HepG2 (cell line): ENCODE results near the gene ASXL1. TPM values are rescaled to one million over a fixed set of nuclear protein-coding genes. Genes with fewer than 3 reads are reported as not detected.

Source experiments
- ATAC-seq: fragments of 200-7000 bp; cut with Tn5 transposase; 3 replicates; pipeline ENCODE4 v1.9.1; 2020; ENCODE audit warnings: mild to moderate bottlenecking, moderate library complexity
- BruUV-seq: library from RNA; stranded (reverse); fragments of 400-500 nt; replicated peaks from 2 replicates; lab custom pipeline; 2021; lab: Mats Ljungman, UMichigan
- CTCF ChIA-PET: fragments of 300-600 bp; formaldehyde crosslinking; extraction: SDS; loops from one replicate; lab custom pipeline; 2021; ENCODE audit warnings: low total read pairs, inconsistent platforms, low intra/inter-chr PET ratio; lab: Yijun Ruan, JAX
- POLR2A ChIA-PET: fragments of 350-600 bp; sonication (Branson Sonifier 250); formaldehyde crosslinking; loops from one replicate; lab custom pipeline; 2020; ENCODE audit warnings: antibody characterized with exemption, inconsistent platforms; lab: Yijun Ruan, JAX
- DNase-seq: peaks from one replicate; pipeline ENCODE4 v3.0.0-alpha.2; 2015; ENCODE audit warnings: low spot score
- FAIRE-seq: peaks from 3 replicates; lab custom pipeline; 2011; peaks lifted over from hg19 to GRCh38; lab: Jason Lieb, UNC
- H2AFZ ChIP-seq: one replicate; pipeline ENCODE4 v1.6.1; 2011; ENCODE audit warnings: low read length, inconsistent platforms
- H3K27ac ChIP-seq: fragments of 300-600 bp; 3 replicates; pipeline ENCODE4 v1.8.0; 2011; ENCODE audit warnings: mixed run types, mild to moderate bottlenecking, mixed read lengths, low read length, inconsistent platforms; ENCODE audit not compliant: insufficient read depth; ENCODE audit errors: extremely low read length
- H3K27me3 ChIP-seq, 2 experiments: fragments of 200-600 bp in 1 of 2; 2 replicates in 1 of 2; 3 replicates in 1 of 2; pipeline versions ENCODE4 v1.6.0 to v1.8.0; 2011; ENCODE audit warnings: low read length in 2 of 2, mild to moderate bottlenecking in 2 of 2, moderate library complexity in 2 of 2, inconsistent platforms in 1 of 2; ENCODE audit not compliant: insufficient read depth in 2 of 2, control insufficient read depth in 1 of 2
- H3K36me3 ChIP-seq, 2 experiments: fragments of 200-600 bp in 1 of 2; replicated peaks in 1 of 2; 2 replicates in 1 of 2; 3 replicates in 1 of 2; pipeline versions ENCODE4 v1.5.1 to v1.8.0; 2011; ENCODE audit warnings: low read length in 2 of 2, inconsistent platforms in 1 of 2; ENCODE audit not compliant: insufficient read depth in 2 of 2, control insufficient read depth in 1 of 2
- H3K4me1 ChIP-seq: 2 replicates; pipeline ENCODE4 v1.5.1; 2012; ENCODE audit warnings: low read length, inconsistent platforms; ENCODE audit not compliant: insufficient read depth
- H3K4me2 ChIP-seq: 2 replicates; pipeline ENCODE4 v1.6.0; 2011; ENCODE audit warnings: low read depth, low read length, inconsistent platforms
- H3K4me3 ChIP-seq, 3 experiments: fragments of 200-600 bp in 1 of 3; sonication (generic), shearing (Covaris generic) in 1 of 3; replicated peaks in 1 of 3; 2 replicates each; pipeline ENCODE4 v1.5.1; 2011 to 2016; ENCODE audit warnings: low read length in 3 of 3, inconsistent platforms in 2 of 3, low read depth in 2 of 3, mild to moderate bottlenecking in 2 of 3, control low read depth in 1 of 3, mixed read lengths in 1 of 3; ENCODE audit not compliant: insufficient read depth in 1 of 3
- H3K79me2 ChIP-seq: one replicate; pipeline ENCODE4 v1.6.1; 2011; ENCODE audit warnings: low read length, inconsistent platforms; ENCODE audit not compliant: insufficient read depth
- H3K9ac ChIP-seq: 2 replicates; pipeline ENCODE4 v1.6.0; 2011; ENCODE audit warnings: mild to moderate bottlenecking, low read depth, low read length, inconsistent platforms; ENCODE audit not compliant: insufficient read depth
- H3K9me3 ChIP-seq: 2 replicates; pipeline ENCODE4 v1.5.1; 2012; ENCODE audit warnings: mild to moderate bottlenecking, low read length
- H4K20me1 ChIP-seq: 2 replicates; pipeline ENCODE4 v1.6.0; 2011; ENCODE audit warnings: inconsistent platforms, mild to moderate bottlenecking, low read length, moderate library complexity; ENCODE audit not compliant: insufficient read depth
- AGO1 ChIP-seq: fragments of 200-400 bp; formaldehyde crosslinking; IDR thresholded peaks from 2 replicates; pipeline ENCODE4 v1.6.1; 2017; ENCODE audit warnings: mild to moderate bottlenecking, low read depth, low read length, moderate library complexity; ENCODE audit not compliant: poor library complexity, severe bottlenecking
- AGO2 ChIP-seq: fragments of 200-400 bp; formaldehyde crosslinking; optimal IDR thresholded peaks from 2 replicates; pipeline ENCODE3; 2017; ENCODE audit warnings: mild to moderate bottlenecking, low read depth, low read length, moderate library complexity
- AKAP8 ChIP-seq: sonication (generic); formaldehyde crosslinking; IDR thresholded peaks from 2 replicates; pipeline ENCODE4 v1.5.1; 2020; ENCODE audit warnings: mild to moderate bottlenecking, missing genetic modification reagents
- GABPB1 ChIP-seq: IDR thresholded peaks from 2 replicates; pipeline ENCODE4 v1.6.1; 2016; ENCODE audit warnings: mild to moderate bottlenecking, missing genetic modification reagents, moderate library complexity, missing compliant biosample characterization
- LBX2 ChIP-seq: sonication (generic); formaldehyde crosslinking; IDR thresholded peaks from 2 replicates; pipeline ENCODE4 v1.5.0; 2020; ENCODE audit warnings: missing genetic modification reagents, mild to moderate bottlenecking, borderline replicate concordance
- POLR2A ChIP-seq, 2 experiments: IDR thresholded peaks; 2 replicates each; pipeline ENCODE4 v1.6.1; 2011; ENCODE audit warnings: low read depth in 2 of 2, low read length in 2 of 2, mild to moderate bottlenecking in 1 of 2, moderate library complexity in 1 of 2; ENCODE audit not compliant: insufficient read depth in 1 of 2
- RARA ChIP-seq: IDR thresholded peaks from 2 replicates; pipeline ENCODE4 v1.6.1; 2016; ENCODE audit warnings: missing genetic modification reagents, missing compliant biosample characterization
- RBM22 ChIP-seq: fragments of 200-400 bp; formaldehyde crosslinking; optimal IDR thresholded peaks from 2 replicates; pipeline ENCODE3; 2017; ENCODE audit warnings: mild to moderate bottlenecking, low read length, moderate library complexity
- ZBTB10 ChIP-seq: sonication (generic); formaldehyde crosslinking; IDR thresholded peaks from 2 replicates; pipeline ENCODE4 v1.4.0; 2020; ENCODE audit warnings: missing genetic modification reagents, borderline replicate concordance
- ZFX ChIP-seq: sonication (generic); formaldehyde crosslinking; IDR thresholded peaks from 2 replicates; pipeline ENCODE4 v1.4.0; 2020; ENCODE audit warnings: mild to moderate bottlenecking, low read depth, missing genetic modification reagents, moderate library complexity
- ZNF362 ChIP-seq: sonication (generic); formaldehyde crosslinking; IDR thresholded peaks from 2 replicates; pipeline ENCODE4 v1.4.0; 2020; ENCODE audit warnings: missing genetic modification reagents, mild to moderate bottlenecking, borderline replicate concordance
- ZNF567 ChIP-seq: sonication (generic); formaldehyde crosslinking; IDR thresholded peaks from 2 replicates; pipeline ENCODE4 v1.8.1; 2023; ENCODE audit warnings: mild to moderate bottlenecking, missing genetic modification reagents, borderline replicate concordance
- ZNF839 ChIP-seq: sonication (generic); formaldehyde crosslinking; IDR thresholded peaks from 2 replicates; pipeline ENCODE4 v1.4.0; 2020; ENCODE audit warnings: missing genetic modification reagents, mild to moderate bottlenecking, borderline replicate concordance
- WGBS: methylation state at CpG from one replicate; pipeline ENCODE4 v1.1.6; 2017; ENCODE audit warnings: low lambda C conversion rate; 5-methylcytosine and 5-hydroxymethylcytosine counted together
- in situ Hi-C: cut with HindIII; loops from 2 replicates; pipeline ENCODE4 v1.10.0; 2017; ENCODE audit warnings: low pct_unique_long_range_greater_than_20kb; ENCODE audit not compliant: extremely low pct_ligation_motif_present
- intact Hi-C: fragments of 100-400 bp; cut with micrococcal nuclease; formaldehyde crosslinking; loops from one replicate; pipeline ENCODE4 v1.10.0; 2022; ENCODE audit not compliant: unreplicated experiment
- polyA plus RNA-seq, 8 experiments: library from polyadenylated mRNA; depleted of rRNA in 3 of 8; stranded (reverse) in 7 of 8; unstranded in 1 of 8; fragments of >200 nt; fragmentation: Illumina TruSeq in 4 of 8; extraction: Trizol in 4 of 8; gene quantifications; 2 replicates each; pipeline versions ENCODE4 v1.2.1 to v1.2.3, GENCODE V29; 2011 to 2016; ENCODE audit warnings: low read depth in 4 of 8, missing spikeins in 1 of 8, mixed read lengths in 1 of 8; ENCODE audit not compliant: insufficient read depth in 1 of 8
- total RNA-seq, 5 experiments: library from RNA; depleted of rRNA; stranded (reverse); fragments of >200 nt; fragmentation: Illumina TruSeq; extraction: Trizol; gene quantifications; 2 replicates each; pipeline ENCODE4 v1.2.3, GENCODE V29; 2016; ENCODE audit warnings: low read depth in 1 of 5
- TF ChIP-seq, protein P1 (sequence below): sonication (generic); formaldehyde crosslinking; IDR thresholded peaks from 2 replicates; pipeline ENCODE4 v1.8.0; 2022; ENCODE audit warnings: mild to moderate bottlenecking, missing genetic modification reagents, moderate library complexity

Gene ASXL1
- total and polyA plus RNA-seq, 2 of the 13 experiments (the other 11 are each of a cell fraction or from before 2014, with no cell fraction given), result 62.1 to 74.8 TPM

- TF ChIP-seq ZNF839 (CRISPR knock-in tag), result no peak
- TF ChIP-seq, all 625 proteins: peak for 48
Measured at GRCh38 chr20:32446301-32447100, 88.4 kb downstream of the ASXL1 start (continued).

DNA sequence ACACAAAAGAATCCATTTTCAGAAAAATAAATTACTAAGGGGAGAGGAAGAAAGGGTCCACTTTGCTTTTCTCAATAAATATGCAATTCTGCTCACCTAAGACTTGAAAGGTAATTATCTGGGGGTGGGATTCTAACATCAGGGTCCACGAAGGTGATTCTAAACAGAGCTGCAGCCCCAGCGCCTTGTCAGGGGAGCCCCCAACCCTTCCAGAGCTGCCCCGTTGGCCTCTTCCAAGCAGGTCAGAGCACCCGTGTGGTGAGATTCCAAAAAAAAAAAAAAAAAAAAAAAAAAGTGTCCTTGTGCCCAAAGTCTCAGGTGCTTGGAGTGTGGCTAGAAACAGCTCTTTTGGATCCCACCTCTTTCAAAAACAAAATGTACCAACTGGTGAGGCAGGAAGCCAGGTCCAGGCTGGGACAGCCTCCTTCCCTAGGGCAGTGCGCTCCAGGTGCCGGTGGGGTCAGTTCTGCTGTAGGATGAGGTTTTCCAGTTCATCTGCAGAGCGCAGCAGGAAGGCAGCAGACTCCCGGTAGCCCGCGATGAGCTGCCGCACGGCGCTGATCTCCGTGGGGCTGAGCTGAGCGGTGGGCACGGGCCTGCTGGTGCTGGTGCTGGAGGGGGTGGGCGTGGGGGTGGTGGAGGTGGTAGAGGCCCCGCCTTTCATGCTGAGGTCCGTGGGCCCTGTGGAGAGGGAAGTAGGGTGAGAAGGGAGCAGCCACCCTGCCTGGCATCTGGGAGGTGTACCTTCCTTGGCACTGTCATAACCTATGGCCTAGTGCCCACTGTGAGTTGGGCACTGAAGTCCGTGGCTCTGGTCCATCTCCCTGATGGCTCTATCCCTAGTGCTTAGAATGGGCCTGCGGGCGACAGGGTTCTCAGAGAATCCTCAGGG, 89.3 kb downstream of the ASXL1 start:
- Histone ChIP-seq H2AFZ (no peak overlapping the region), H3K79me2 (no peaks in the 10 kb centered on the region), H3K36me3 (peaks cover 47 to 95% of the 10 kb centered on the region in 2 experiments), H3K9me3 (no peaks in the 10 kb centered on the region), H3K27me3 (no peaks in the 10 kb centered on the region), H3K4me2 (no peak overlapping the region), H3K4me1 (peaks cover 16% of the 10 kb centered on the region), H3K27ac (no peak overlapping the region), H4K20me1 (peaks cover 21% of the 10 kb centered on the region; the same call in 1 of the 2 replicates), H3K4me3 (no peak overlapping the region), H3K9ac (no peak overlapping the region)
- no peak for DNase-seq
- no peak for ATAC-seq
- CTCF ChIA-PET, result no interaction called here
- POLR2A ChIA-PET, result interaction anchor here (1.2 to 1.6 kb wide), 2 partner anchors 28 to 158 kb away, joined by 3 read pairs; no protein-coding TSS in a partner anchor
- no peak for FAIRE-seq
- intact Hi-C loops (no loop called here), in situ Hi-C loops (no loop called here)
- 97% methylated on average over 22 of the region's 22 CpGs for WGBS
- BruUV-seq, result no TSS peak
- 0 out of 4 replicates have a peak, but pooled peaks of 1 of the 2 experiments have one; percentile 8 for TF ChIP-seq POLR2A (IDR thresholded peaks at IDR 0.05; ENCODE audit: insufficient read depth in 1 of 2, low read depth in 2 of 2, low read length in 2 of 2)
- TF ChIP-seq, protein P1, sequence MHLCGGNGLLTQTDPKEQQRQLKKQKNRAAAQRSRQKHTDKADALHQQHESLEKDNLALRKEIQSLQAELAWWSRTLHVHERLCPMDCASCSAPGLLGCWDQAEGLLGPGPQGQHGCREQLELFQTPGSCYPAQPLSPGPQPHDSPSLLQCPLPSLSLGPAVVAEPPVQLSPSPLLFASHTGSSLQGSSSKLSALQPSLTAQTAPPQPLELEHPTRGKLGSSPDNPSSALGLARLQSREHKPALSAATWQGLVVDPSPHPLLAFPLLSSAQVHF (CRISPR knock-in tag), result 0 out of 2 replicates have a peak, but pooled peaks have one; percentile 33
- TF ChIP-seq GABPB1, result 0 out of 2 replicates have a peak, but pooled peaks have one; percentile 18
- TF ChIP-seq AGO2, result peak; percentile 80
- TF ChIP-seq LBX2 (CRISPR knock-in tag), result peak; percentile 30; the same call in 1 of the 2 replicates
- TF ChIP-seq RBM22, result peak; percentile 85
- 0 out of 2 replicates have a peak, but pooled peaks have one; percentile 27 for TF ChIP-seq ZNF362 (CRISPR knock-in tag)
- TF ChIP-seq ZFX (CRISPR knock-in tag), result peak; percentile 11; the same call in 1 of the 2 replicates
- no peak for TF ChIP-seq RARA
- peak; percentile 37 for TF ChIP-seq AGO1
- TF ChIP-seq AKAP8 (CRISPR knock-in tag), result 0 out of 2 replicates have a peak, but pooled peaks have one; percentile 7
- TF ChIP-seq ZNF567 (CRISPR knock-in tag), result no peak
- TF ChIP-seq ZBTB10 (CRISPR knock-in tag), result no peak
